ENCODE measurements around the gene ELP4.

The ELP4 gene

DNA sequence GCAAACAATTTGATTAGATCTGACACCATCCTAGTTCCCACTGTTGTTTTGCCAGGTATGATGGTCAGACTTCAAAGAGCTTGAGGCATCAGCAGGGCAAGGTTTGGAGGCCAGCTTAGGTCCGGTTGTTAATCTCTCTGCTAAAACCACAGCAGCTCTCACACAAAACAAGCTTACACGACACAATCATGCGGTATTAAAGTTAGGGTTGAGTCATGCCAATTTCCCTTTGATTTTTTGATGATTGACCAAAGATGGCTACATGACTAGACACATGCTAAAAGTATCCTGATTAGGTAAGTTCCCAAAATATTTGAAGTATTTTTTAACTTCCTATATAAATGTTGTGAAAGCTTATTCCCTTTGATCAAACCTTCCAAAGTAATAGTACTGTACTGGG, 145.9 kb downstream of the ELP4 start:
- Histone ChIP-seq H2BK12ac (ENCODE audit: low read length in 2 of 2) (no peak overlapping the region), H3K4me3 (ENCODE audit: insufficient read depth in 1 of 2, low read depth in 1 of 2, low read length in 2 of 2) (no peak overlapping the region), H3K9me3 (ENCODE audit: control insufficient read depth, low read length) (no peaks in the 10 kb centered on the region), H4K8ac (ENCODE audit: low read length) (no peak overlapping the region), H3K4me2 (ENCODE audit: low read length, poor library complexity, severe bottlenecking) (no peak overlapping the region), H2BK120ac (ENCODE audit: low read depth, low read length) (no peak overlapping the region), H3K4me1 (ENCODE audit: control insufficient read depth, insufficient read depth, low read depth, low read length) (peaks cover 1% of the 10 kb centered on the region), H3K27ac (ENCODE audit: low read length, poor library complexity, severe bottlenecking) (peak overlapping the region; percentile 94), H3K27me3 (ENCODE audit: control insufficient read depth in 1 of 2, insufficient read depth in 1 of 2, low read length in 2 of 2) (no peaks in the 10 kb centered on the region), H2AK5ac (ENCODE audit: low read length, severe bottlenecking) (no peak overlapping the region), H3K79me1 (replicated peaks; ENCODE audit: low read length, poor library complexity, severe bottlenecking) (no peaks in the 10 kb centered on the region), H3K23ac (ENCODE audit: low read length in 2 of 2) (no peak overlapping the region), H3K14ac (ENCODE audit: low read length in 2 of 2) (no peak overlapping the region), H3K36me3 (ENCODE audit: control insufficient read depth in 1 of 2, insufficient read depth in 2 of 2, low read depth in 1 of 2, low read length in 2 of 2) (no peaks in the 10 kb centered on the region), H2AFZ (ENCODE audit: low read depth, low read length) (no peak overlapping the region), H3K4ac (ENCODE audit: low read depth in 1 of 2, low read length in 2 of 2) (no peak overlapping the region), H3K9ac (ENCODE audit: low read length) (no peak overlapping the region), H2BK15ac (ENCODE audit: low read depth, poor library complexity, severe bottlenecking) (no peak overlapping the region), H4K91ac (ENCODE audit: low read length) (no peak overlapping the region), H2BK5ac (ENCODE audit: low read depth, low read length, poor library complexity, severe bottlenecking) (no peak overlapping the region), H3K18ac (ENCODE audit: low read depth in 1 of 2, low read length in 2 of 2) (no peak overlapping the region)
- DNase-seq: peak; percentile 41
- no CpG with 5 or more reads among the region's 3 CpGs for WGBS

DNA sequence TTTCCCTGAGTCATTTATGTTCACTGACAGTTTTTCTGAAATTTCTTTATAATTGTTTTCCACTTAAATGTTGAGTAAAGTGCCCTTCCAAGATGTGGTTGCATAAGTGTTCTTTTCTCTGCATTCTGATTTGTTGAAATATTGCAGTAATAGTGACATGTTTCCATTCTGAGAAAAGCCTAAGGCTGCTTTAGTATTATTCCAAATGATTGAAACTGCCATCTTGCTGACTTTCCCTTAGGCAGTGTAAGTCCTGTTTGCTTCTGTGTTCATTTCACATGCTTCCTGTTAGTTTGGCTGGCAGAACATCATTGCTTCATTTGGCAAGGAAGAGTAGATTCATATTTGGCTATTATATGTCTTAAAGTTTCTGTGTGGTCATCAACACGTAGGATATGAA, 146.5 kb downstream of the ELP4 start:
- no peaks in the 10 kb centered on the region for H3K27me3 ChIP-seq (ENCODE audit: control insufficient read depth in 1 of 2, insufficient read depth in 1 of 2, low read length in 2 of 2)
- DNase-seq: peak; percentile 5
- no CpG with 5 or more reads among the region's 1 CpG for WGBS

DNA sequence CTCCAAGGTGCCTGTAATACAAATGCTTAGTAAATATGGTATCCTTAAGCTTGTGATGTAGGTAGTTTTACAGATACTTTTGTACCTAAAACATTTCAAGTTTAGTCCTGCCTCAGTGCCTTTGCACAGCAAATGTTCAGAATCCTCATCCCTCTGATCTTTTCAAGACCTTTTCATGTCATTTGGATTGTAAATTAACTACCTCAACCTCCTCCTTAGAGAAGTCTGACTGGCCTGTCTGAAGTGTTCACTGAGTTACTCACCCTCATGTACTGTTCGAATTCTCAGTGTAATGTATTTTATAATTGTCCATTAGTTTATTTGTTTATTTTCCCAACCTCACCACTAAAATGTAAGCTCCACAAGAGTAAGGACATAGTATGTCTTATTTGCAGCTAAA, 147.5 kb downstream of the ELP4 start:
- Histone ChIP-seq H3K36me3 (ENCODE audit: control insufficient read depth in 1 of 2, insufficient read depth in 2 of 2, low read depth in 1 of 2, low read length in 2 of 2) (no peaks in the 10 kb centered on the region), H3K14ac (ENCODE audit: low read length in 2 of 2) (no peak overlapping the region), H2AK5ac (ENCODE audit: low read length, severe bottlenecking) (no peak overlapping the region), H3K18ac (ENCODE audit: low read depth in 1 of 2, low read length in 2 of 2) (no peak overlapping the region), H3K4me3 (ENCODE audit: insufficient read depth in 1 of 2, low read depth in 1 of 2, low read length in 2 of 2) (no peak overlapping the region), H3K4ac (ENCODE audit: low read depth in 1 of 2, low read length in 2 of 2) (no peak overlapping the region), H3K79me1 (replicated peaks; ENCODE audit: low read length, poor library complexity, severe bottlenecking) (no peaks in the 10 kb centered on the region), H2BK12ac (ENCODE audit: low read length in 2 of 2) (no peak overlapping the region), H3K9ac (ENCODE audit: low read length) (no peak overlapping the region), H3K23ac (ENCODE audit: low read length in 2 of 2) (no peak overlapping the region), H3K4me2 (ENCODE audit: low read length, poor library complexity, severe bottlenecking) (no peak overlapping the region), H2BK5ac (ENCODE audit: low read depth, low read length, poor library complexity, severe bottlenecking) (peak overlapping the region; percentile 19), H4K91ac (ENCODE audit: low read length) (no peak overlapping the region), H2BK120ac (ENCODE audit: low read depth, low read length) (no peak overlapping the region), H2BK15ac (ENCODE audit: low read depth, poor library complexity, severe bottlenecking) (no peak overlapping the region), H3K27me3 (ENCODE audit: control insufficient read depth in 1 of 2, insufficient read depth in 1 of 2, low read length in 2 of 2) (no peaks in the 10 kb centered on the region), H3K27ac (ENCODE audit: low read length, poor library complexity, severe bottlenecking) (peak overlapping the region; percentile 80), H2AFZ (ENCODE audit: low read depth, low read length) (no peak overlapping the region), H3K4me1 (ENCODE audit: control insufficient read depth, insufficient read depth, low read depth, low read length) (no peaks in the 10 kb centered on the region), H4K8ac (ENCODE audit: low read length) (no peak overlapping the region), H3K9me3 (ENCODE audit: control insufficient read depth, low read length) (no peaks in the 10 kb centered on the region)
- WGBS: no CpG with 5 or more reads among the region's 1 CpG
- no peak for DNase-seq

More for the DNA sequence above, 146.5 kb downstream of the ELP4 start:
- no peak overlapping the region for H4K91ac ChIP-seq (ENCODE audit: low read length)
- no peak overlapping the region for H2BK15ac ChIP-seq (ENCODE audit: low read depth, poor library complexity, severe bottlenecking)
- no peak overlapping the region for H3K4me3 ChIP-seq (ENCODE audit: insufficient read depth in 1 of 2, low read depth in 1 of 2, low read length in 2 of 2)
- no peaks in the 10 kb centered on the region for H3K79me1 ChIP-seq (replicated peaks; ENCODE audit: low read length, poor library complexity, severe bottlenecking)
- no peak overlapping the region for H3K4ac ChIP-seq (ENCODE audit: low read depth in 1 of 2, low read length in 2 of 2)
- H2BK5ac ChIP-seq (ENCODE audit: low read depth, low read length, poor library complexity, severe bottlenecking): no peak overlapping the region
- H3K27ac ChIP-seq (ENCODE audit: low read length, poor library complexity, severe bottlenecking): peak overlapping the region; percentile 68
- H3K9me3 ChIP-seq (ENCODE audit: control insufficient read depth, low read length): no peaks in the 10 kb centered on the region
- no peak overlapping the region for H2AK5ac ChIP-seq (ENCODE audit: low read length, severe bottlenecking)
- no peak overlapping the region for H3K18ac ChIP-seq (ENCODE audit: low read depth in 1 of 2, low read length in 2 of 2)
- no peaks in the 10 kb centered on the region for H3K36me3 ChIP-seq (ENCODE audit: control insufficient read depth in 1 of 2, insufficient read depth in 2 of 2, low read depth in 1 of 2, low read length in 2 of 2)
- H3K23ac ChIP-seq (ENCODE audit: low read length in 2 of 2): no peak overlapping the region
- H3K4me2 ChIP-seq (ENCODE audit: low read length, poor library complexity, severe bottlenecking): no peak overlapping the region
- H2AFZ ChIP-seq (ENCODE audit: low read depth, low read length): no peak overlapping the region
- H4K8ac ChIP-seq (ENCODE audit: low read length): no peak overlapping the region
- H2BK12ac ChIP-seq (ENCODE audit: low read length in 2 of 2): no peak overlapping the region
- H2BK120ac ChIP-seq (ENCODE audit: low read depth, low read length): no peak overlapping the region
- H3K9ac ChIP-seq (ENCODE audit: low read length): no peak overlapping the region
- no peak overlapping the region for H3K14ac ChIP-seq (ENCODE audit: low read length in 2 of 2)
- H3K4me1 ChIP-seq (ENCODE audit: control insufficient read depth, insufficient read depth, low read depth, low read length): no peaks in the 10 kb centered on the region

DNA sequence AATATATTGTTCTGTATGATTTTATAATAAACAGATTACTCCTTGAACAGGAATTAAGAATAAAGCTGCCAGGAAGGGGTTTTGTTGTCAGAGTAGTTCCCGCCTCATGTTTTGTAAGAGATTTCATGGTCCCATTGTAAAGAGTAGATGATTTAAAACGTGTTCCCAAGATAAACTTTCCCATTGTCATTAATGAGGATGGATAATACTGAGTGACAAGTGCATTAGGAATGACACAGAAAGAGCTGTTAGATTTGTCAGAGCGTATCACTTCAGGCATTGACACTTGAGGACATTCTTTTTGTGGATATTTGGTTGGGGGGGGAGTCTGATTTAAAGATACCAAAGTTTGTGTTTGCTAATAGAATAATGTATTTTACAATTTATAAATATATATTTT, 154.6 kb downstream of the ELP4 start:
- no peak for DNase-seq
- Histone ChIP-seq H3K27ac (ENCODE audit: low read length, poor library complexity, severe bottlenecking) (no peak overlapping the region), H2AFZ (ENCODE audit: low read depth, low read length) (no peak overlapping the region), H2BK120ac (ENCODE audit: low read depth, low read length) (no peak overlapping the region), H3K27me3 (ENCODE audit: control insufficient read depth in 1 of 2, insufficient read depth in 1 of 2, low read length in 2 of 2) (no peaks in the 10 kb centered on the region), H4K91ac (ENCODE audit: low read length) (no peak overlapping the region), H3K14ac (ENCODE audit: low read length in 2 of 2) (no peak overlapping the region), H3K4me2 (ENCODE audit: low read length, poor library complexity, severe bottlenecking) (no peak overlapping the region), H3K18ac (ENCODE audit: low read depth in 1 of 2, low read length in 2 of 2) (no peak overlapping the region), H3K36me3 (ENCODE audit: control insufficient read depth in 1 of 2, insufficient read depth in 2 of 2, low read depth in 1 of 2, low read length in 2 of 2) (no peaks in the 10 kb centered on the region), H3K9ac (ENCODE audit: low read length) (no peak overlapping the region), H3K4me1 (ENCODE audit: control insufficient read depth, insufficient read depth, low read depth, low read length) (no peaks in the 10 kb centered on the region), H2BK12ac (ENCODE audit: low read length in 2 of 2) (no peak overlapping the region), H2BK5ac (ENCODE audit: low read depth, low read length, poor library complexity, severe bottlenecking) (no peak overlapping the region), H2BK15ac (ENCODE audit: low read depth, poor library complexity, severe bottlenecking) (no peak overlapping the region), H3K23ac (ENCODE audit: low read length in 2 of 2) (no peak overlapping the region), H3K4ac (ENCODE audit: low read depth in 1 of 2, low read length in 2 of 2) (no peak overlapping the region), H3K9me3 (ENCODE audit: control insufficient read depth, low read length) (no peaks in the 10 kb centered on the region), H3K79me1 (replicated peaks; ENCODE audit: low read length, poor library complexity, severe bottlenecking) (no peaks in the 10 kb centered on the region), H3K4me3 (ENCODE audit: insufficient read depth in 1 of 2, low read depth in 1 of 2, low read length in 2 of 2) (no peak overlapping the region), H4K8ac (ENCODE audit: low read length) (no peak overlapping the region), H2AK5ac (ENCODE audit: low read length, severe bottlenecking) (no peak overlapping the region)
- WGBS: 67% methylated on average over 3 of the region's 3 CpGs

Data from mesenchymal stem cell (in vitro differentiated cells and primary cell).